Activated T-cell treated with anti-CD3 and anti-CD28 coated beads for 4 hours (primary cell): ENCODE data around the gene P2RY2.

Experiments
- DNase-seq: peaks from one replicate; pipeline ENCODE4 v3.0.0-alpha.2; 2020

Gene P2RY2

DNA sequence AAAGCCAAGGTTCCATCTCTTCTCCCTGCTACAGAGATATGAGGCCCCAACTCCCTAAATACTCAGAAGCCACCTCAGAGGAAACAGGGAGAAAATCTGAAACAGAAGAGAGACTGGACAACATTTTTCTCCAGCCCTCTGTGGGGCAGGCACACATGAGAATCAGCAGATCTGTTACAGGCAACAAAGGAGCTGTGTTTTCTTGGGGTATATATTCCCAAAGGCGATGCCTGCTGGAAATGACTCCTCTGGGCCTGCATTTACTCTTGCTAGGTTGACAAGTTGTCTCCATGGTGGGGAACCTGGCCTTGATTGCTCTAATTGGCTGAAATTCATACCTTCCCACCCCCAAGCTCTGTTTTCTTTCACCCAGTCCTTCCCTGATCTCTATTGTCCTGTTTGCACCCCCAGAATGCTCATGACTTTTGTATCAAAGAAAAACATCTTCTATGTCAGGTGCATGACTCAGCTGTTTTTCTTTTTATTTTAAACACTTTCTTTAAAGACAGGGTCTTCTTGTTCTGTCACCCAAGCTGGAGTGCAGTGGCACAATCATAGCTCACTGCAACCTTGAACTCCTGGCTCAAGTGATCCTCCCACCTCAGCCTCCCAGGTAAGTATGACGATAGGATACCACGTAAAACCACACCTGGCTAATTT, 30.6 kb downstream of the P2RY2 start:
- no peak for DNase-seq

DNA sequence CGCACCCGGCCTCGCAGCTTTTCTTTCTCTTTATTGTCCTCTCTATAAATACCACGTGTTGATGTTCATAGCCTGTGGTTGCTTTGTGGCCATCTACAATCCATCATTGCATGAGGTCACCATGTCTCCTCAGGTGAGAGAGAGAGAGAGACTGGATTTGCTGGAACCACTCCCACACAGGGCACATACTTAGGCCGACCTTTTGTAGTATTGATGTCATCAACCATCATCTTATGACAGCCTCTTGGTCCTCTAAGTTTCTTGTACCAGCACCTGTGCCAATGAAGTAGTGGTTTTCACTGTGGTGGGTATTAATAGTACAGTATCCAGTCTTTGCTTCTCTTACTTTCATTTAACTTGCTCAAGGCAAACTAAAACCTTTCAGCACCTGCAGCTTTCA, 31.2 kb downstream of the P2RY2 start:
- DNase-seq, result no peak

DNA sequence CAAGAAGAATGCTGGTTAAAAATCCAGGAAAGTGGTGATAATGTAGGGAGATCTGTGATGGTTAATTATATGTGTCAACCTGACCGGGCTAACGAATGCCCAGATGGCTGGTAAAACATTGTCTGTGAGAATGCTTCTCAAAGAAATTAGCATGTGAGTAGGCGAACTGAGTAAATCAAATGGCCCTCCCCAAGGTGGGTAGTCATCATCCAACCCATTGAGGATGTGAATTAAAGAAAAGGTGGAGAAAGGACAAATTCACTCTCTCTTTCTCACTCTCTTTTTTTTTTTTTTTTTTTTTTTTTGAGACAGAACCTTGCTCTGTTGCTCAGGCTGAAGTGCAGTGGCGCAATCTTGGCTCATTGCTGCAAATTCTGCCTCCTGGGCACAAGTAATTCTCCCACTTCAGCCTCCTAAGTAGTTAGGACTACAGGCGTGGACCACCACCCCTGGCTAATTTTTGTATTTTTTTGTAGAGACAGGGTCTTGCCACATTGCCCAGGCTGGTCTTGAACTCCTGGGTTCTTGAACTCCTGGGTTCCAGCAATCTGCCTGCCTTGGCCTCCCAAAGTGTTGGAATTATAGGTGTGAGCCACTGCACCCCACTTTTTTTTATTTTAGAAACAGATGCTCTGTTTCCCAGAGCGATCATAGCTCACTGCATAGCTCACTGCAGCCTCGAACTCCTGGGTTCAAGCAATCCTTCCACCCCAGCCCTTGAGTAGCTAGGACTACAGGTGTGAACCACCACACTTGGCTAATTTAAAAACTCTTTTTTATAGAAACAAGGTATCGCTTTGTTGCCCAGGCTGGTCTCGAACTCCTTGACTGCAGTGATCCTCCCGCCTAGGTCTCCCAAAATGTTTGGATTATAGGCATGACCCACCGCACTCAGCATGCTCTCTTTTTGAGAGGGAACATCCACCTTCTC, 32.0 kb downstream of the P2RY2 start:
- no peak for DNase-seq

- DNase-seq, result no peak
Measured at GRCh38 chr11:73252577-73253191, 34.6 kb downstream of the P2RY2 start.

DNA sequence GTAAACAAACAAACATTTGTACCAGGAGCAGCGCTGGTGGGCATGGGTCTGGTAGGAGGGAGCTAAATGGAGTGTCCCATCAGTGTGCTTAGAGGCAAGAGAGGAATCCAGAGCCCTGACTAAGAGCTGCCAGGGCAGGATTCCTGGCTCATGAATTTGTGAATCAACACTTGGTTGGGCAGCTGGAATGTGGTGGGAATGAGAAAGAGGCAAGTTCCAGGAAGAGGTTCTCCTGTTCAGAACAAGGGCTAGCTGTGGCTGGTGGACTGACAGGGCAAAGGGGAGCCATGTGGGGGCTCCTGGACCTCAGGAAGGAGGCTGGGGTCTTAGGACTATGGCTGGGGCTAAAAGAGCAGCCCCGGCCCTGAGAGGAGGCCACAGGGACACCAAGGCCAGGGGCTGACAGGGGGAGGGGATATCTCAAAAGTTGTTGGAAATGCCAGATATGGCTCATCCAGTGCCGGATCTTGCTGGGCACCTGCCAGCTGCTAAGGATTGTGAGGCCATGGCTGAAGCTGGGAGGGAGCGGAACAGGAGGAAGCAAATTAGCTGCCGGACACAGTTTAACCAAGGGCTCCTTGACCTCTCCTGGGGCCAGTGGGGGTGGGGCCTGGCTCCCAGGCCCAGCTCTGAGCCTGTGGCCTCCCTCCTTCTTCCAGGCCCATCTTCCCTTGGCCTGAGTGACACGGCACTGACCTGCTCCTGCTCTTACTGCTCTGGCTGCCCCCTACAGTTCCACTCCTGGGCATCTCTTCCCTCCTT, 39.4 kb downstream of the P2RY2 start:
- DNase-seq, result no peak

DNA sequence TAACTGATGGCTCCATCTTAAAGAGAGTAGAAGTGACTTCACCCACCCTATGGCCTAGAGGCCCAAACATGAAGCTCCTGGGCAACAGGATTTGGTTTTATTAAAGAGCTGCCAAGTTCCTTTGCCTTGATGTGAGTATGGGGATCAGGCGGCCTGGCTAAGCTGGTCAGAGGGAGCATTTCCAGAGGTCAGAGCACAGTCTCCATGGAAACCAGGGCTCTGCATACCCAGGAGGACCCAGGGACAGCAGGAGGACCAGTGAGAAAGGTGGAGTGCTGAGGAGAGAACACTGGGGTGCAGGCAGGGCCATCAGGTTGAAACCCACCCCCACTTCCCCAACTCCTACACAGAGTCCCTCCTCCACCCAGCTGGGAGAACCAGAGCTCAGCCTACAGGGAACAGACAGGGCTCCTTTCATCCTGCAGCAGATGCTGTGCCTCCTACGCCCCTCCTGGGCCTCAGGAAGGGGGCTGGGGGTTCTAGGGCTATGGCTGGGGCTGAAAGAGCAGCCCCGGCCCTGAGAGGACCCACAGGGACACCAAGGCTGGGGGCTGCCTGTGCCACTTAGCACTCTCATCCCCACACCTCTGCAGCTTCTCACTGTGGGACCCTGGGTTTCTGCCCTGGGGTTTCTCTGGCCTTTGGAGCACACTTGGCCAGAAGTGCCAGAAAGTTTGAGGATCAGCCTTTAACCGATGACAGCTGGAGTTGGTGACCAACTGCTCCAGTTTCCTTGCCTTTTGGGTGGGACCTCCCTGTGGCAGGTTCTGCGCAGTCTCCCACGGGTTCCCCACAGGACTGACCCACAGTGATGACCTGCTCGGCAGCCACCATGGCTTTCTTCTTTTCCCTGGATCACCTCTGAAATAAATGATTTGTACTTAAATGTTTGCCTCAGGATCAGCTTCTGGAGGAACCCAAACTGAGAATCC, 40.3 kb downstream of the P2RY2 start:
- DNase-seq, result no peak

DNA sequence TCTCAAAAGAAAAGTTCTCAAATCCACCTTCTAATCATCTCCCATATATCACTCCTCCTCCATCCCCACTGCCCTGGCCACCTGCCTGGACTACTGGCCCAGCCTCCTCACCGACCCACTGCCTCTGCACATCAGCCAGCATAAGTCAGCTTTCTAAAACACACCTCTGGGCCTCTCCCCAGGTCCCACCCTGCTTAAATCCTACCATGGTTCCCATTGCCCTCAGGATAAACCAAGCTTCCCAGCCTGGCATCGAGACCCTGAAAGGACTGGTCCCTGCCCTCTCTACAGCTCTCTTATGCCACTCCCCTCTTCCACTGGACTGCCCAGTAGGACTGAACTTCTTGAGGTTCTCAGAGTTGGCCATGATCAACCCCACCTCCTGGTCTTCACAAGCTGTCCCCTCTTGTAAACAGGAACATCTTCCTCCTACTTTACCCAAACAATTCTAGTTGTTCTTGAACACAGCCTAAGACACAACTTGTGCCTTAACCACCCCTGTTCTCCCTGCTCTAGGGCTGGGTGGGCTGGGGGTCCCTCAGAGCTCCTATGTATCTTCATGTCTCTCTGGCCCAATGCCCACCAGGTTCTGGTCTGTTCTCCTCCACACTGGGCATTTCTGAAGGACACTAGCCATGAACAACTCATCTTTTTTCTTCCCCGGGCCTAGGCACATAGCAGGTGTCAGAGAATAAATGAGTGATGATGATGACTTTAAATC, 41.5 kb downstream of the P2RY2 start:
- no peak for DNase-seq

DNA sequence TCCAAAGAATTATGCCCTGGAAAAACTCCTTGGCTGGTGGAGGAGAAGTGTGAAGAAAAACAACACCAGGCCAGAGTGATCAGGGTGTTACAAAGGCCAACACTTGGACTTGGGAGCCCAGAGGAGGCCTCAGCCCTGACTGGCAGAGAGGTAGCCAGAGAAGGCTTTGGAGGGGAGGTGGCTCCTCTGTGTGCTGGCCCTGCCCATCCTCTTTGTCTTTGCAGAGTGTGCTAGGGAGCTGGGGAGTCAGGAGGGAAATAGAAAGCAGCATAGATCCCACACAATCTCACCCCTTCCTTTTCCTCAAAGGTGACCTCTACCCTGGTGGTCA, 42.0 kb downstream of the P2RY2 start:
- DNase-seq, result no peak

- DNase-seq, result no peak
Measured at GRCh38 chr11:73262851-73263495, 44.9 kb downstream of the P2RY2 start.

GRCh38 chr11:73263640-73264039, 45.6 kb downstream of the P2RY2 start:
- no peak for DNase-seq

DNA sequence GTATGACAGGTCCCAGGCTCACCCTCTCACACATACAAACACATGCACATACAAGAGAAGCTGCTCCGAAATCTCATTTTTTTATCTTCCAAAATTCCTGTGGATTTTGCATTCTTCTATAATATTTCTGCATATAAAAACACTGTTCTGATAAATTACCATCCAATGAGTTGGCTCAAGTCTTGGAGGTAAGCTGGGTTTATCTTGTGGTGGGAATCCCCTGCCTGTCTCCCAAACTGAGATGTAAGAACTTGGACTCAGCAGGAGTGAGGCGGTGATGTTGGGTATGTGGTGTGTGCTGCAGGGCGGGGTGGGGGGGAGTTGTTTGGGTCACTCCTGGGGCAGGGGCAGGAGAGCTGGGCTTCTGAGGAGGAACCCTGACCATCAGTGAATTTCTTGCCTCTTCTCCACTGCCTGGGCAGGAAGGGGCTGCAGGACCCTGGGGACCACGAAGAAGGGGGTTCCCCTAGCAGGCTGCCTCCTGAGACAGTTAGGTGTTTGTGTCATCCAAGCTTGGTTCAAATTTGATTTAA, 47.3 kb downstream of the P2RY2 start:
- DNase-seq, result no peak

DNA sequence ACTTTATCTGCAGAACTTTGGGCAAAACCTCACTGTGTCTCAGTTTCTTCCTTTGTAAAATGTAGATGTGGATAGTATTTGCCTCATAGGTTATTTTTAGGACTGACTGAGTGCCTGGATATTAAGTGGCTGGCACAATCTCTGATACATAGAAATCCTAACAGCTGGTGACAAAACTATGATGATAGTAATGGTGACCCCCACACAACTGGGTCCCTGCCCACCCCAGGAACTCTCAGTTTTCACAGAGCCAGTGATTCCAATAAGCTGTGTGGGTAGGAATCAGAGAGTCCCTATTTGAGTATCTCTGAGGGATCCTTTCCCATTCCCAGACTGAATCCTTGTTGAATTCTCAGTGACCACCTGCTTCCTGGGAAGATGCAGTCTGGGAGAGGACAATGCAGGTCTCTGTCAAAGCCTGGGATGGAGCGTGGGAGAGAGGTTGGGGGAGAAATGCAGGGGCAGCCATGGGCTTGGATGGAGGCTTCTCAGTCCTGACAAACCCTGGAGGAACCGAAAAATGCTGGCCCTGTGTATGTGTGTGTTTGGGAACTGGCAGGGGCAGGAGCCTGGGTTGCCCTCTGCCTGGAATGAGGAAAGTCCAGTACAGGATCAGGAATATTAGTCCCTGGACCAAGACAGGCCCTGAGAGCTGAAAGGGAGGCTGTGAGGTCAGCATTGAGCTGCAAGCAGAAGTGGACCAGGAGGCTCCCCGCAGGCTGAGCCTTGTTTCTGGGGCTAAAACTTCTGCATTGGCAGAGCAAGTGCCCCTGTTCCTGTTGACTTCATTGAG, 48.0 kb downstream of the P2RY2 start:
- no peak for DNase-seq

GRCh38 chr11:73266646-73267020, 48.6 kb downstream of the P2RY2 start:
- no peak for DNase-seq

DNA sequence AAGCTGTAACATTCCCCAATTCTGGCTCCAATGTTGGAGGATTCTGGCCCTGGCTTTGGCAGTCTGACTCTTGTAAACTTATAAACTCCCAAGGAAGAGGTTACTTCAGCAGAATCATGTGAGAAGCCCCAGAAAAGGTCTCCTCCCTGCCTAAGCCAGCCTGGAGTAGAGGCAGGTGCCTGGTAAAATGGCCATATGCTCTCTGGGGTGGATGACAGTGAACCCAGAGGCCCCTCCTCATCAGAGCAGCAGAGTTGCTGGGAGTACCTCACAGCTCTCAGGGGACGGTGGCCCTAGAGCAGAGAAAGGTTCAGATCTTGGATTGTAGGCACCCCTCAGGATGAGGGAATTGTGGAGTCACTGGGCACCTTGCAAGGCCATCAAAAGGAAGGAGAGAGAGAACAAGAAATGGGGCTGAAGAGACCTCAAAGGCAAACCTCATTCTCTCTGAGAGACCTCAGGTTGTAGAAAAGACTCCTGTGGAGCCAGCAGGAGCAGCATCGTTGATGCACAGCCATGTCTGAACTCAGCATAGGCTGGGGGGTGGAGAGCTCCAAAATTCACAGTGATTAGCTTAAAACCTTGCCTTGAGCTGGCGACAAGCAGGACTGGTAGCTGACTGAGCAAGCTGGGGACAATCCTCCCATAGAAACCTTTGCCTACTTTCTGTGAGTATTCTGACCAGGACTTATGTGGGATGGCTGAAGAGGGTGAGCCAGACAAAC, 49.2 kb downstream of the P2RY2 start:
- no peak for DNase-seq

DNA sequence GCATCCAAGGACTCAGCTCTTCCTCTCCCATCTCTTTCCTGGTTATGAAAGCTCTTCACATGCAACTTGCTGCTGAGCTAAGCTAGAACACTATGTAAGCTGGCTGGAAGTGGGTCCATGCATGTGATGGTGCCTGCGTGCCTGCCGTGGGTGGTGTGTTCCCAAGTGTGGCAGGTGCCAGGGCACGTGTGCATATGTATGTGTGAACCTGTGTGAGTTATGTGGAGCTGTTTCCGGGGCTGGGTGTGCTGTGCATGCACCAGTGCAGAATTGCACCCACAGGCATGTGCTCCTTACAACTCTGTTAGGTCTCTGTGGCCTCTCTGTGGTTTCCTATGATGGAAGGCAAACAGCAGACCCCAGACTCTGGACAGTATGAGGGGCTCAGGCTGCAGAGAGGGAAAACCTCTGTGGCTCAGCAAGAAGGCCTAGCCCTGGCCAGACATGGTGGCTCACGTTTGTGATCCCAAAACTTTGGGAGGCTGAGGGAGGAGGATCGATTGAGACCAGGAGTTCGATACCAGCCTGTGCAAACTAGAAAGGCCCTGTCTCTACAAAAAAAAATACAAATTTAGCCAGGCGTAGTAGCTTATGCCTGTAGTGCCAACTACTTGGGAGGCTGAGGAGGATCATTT, 49.9 kb downstream of the P2RY2 start:
- DNase-seq, result no peak

GRCh38 chr11:73268671-73269271, 50.7 kb downstream of the P2RY2 start:
- no peak for DNase-seq

DNA sequence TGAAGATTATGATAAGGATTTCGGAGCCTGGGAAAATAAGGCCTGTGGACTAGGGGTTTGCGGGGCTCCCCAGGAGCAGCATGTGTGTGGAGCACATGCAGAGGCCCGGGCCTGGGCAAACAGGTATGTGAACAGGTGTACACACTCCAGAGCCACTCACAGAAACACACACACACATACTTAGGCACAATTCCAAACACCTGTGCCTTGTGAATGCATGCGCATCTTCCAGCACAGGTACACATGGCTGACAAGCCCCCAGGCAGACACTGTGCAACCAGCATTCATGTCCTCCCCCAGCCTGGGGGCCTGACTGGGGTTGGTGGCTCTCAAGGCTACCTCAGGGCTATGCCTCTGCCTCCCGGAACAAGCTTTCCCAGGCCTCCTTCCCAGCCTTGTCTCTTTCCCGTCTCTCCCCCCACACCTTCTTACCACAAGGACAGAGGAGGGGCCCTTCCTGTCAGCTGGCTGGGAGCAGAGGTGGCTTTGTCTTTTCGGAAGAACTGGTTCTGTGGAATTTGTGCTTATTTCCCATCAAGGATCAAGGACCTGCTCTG, 51.5 kb downstream of the P2RY2 start:
- DNase-seq, result no peak
